Measurements from ENCODE around the gene CCDC92B.
"Not testable (repeated sequence)": the region's sequence is repeated elsewhere in the genome, so short reads cannot be mapped to it uniquely, and the experiment has no call there.

The CCDC92B gene

DNA sequence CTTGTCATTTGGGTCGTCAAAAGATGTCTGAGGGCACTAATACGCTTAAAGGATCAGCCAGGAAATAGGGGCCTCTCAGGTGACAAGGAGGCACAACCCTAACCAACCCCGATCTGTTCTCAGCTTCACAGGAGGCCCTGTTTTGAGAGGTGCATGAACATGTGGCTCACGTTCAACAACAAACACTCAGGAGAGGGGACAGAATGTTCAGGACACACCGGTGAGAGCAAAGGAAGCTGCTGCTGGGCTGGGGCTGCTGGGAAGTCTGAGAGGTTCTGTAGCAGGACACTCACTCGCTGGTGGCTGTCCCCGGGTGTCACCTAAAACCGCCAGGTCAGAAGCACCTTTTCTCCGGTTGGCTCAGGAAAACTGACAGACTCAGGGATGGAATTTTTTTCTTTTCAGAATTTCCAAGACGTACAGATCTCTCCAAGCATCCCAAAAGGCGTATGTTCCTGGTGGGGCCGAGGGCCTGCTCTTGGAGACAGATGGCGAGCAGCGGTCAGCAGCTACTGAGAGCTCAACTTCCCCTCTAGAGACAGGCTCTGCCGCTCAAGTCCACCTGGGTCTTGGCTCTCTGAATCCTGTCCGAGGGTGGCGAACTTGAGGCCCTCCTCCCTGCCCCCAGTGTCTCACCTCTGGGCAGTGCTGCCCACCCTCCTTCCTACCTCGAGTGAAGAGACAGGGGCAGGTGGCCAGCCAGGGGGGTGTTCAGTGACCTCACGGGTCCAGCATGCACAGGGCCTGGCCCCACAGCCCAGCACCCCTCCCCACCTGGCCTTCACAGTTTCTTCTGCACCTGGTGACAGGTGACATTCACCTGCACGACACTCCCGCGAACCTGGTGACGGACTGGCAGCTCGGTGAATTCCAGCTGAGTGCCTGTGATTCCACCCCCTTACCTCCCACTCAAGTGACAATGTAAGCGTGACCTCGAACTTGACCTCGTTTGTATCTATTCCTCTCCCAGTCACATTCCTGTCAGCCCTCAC lies 60.8 kb downstream of the CCDC92B start:
- DNase-seq = no peak

DNA sequence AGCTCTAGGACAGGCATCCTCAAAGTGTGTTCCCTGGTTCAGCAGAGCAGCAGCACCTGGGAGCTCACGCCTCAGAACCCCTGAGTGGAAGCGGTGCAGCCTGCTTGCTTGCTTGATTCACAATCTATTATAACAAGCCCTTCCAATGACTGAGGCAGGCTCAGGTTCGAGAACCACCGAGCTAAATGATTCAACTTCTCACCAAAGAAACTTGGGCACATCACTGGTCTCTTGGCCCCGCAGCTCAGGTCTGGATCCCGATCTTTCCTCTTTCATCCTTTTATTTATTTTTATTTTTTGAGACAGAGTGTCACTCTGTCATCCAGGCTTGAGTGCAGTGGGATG lies 62.4 kb downstream of the CCDC92B start:
- no peak for DNase-seq

- no peak for DNase-seq
Observed at GRCh38 chr17:2685696-2686095, 63.8 kb downstream of the CCDC92B start.

DNA sequence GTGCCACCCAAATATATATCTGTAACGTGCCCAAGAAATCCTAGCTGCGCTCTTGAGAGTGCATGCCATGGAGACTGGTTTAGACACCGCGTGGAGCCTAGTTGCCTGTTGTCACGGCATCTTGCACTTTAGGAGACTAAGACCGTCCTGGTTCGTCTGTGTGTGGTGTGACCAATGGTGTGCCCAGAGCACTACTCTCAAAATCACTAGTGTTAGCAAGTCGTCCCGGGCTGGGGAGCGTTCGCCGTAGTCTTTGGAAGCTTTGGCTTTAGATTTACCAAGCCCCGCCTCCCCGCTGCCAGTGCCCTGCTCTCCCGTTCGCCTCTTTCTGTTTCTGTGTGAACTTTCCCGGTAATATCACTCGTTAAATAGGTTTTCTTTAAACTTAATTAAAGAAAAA lies 64.9 kb downstream of the CCDC92B start:
- DNase-seq = no peak

DNA sequence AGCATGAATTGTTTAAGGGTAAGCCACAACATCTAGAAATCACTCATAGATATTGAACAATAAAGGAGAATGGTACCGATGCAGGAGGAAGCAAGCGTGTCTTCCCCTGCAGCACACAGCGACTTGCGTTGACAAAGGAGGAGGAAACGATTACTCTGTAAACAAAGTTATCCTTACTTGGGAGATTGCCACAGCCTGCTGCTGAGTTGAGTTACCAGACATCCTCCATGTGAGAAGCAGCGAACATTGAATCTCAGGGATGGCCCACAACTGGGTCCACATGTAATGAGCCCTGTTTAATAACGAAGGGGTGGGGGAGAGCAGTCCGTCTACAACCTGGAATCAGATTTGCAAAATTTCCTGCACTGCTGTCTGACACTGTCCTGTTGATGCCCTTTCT lies 65.5 kb downstream of the CCDC92B start:
- no peak for DNase-seq

- no peak for DNase-seq
Observed at GRCh38 chr17:2682176-2682938, 67.1 kb downstream of the CCDC92B start.

DNA sequence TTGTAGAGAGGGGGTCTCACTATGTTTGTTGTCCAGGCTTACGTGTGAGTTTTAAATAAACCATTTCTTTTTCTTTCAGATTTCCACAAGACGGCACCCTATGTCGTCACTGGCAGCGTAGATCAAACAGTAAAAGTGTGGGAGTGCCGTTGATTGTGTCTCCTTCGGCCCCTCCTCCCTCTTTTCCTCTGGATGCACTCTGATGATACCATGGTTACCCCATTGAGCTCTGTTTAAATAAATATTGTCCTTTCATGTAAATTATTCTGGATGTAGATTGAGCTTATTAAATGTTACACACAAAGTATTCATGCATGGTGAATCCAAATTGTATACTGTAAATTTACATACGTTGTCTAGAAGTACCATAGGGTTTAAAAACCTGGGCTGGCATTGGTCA lies 67.8 kb downstream of the CCDC92B start:
- no peak for DNase-seq

DNA sequence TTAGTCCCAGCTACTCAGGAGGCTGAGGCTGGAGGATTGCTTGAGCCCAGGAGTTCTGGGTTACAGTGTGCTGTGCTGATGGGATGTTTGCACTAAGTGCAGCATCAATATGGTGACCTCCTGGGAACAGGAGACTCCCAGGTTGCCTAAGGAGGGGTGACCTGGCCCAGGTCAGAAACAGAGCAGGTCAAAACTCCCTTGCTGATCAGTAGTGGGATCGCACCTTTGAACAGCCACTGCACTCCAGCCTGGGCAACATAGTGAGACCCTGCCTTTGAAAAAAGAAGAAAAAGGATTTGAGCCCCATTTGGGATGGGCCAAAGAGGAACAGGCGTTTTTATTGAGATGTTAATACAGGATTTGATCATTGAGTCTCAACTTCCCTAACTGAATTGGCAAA lies 68.5 kb downstream of the CCDC92B start:
- no peak for DNase-seq

DNA sequence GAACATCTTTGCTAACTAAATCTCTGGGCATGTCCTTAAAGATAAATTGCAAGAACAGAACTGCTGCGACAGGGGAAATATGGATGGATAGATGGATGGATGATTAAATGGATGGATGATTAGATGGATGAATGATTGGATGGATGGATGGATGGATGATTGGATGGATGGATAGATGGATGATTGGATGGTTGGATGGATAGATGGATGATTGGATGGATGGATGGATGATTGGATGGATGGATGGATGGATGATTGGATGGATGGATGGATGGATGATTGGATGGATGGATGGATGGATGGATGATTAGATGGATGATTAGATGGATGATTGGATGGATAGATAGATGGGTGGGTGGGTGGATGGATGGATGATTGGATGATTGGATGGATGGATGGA lies 70.2 kb downstream of the CCDC92B start:
- DNase-seq = not testable (repeated sequence)
